Omental fat pad (tissue), 4 donors: ENCODE data around the gene RGS14. TPM values are rescaled to one million over a fixed set of nuclear protein-coding genes. Genes with fewer than 3 reads are reported as not detected.
"Not testable (repeated sequence)": the region's sequence is repeated elsewhere in the genome, so short reads cannot be mapped to it uniquely, and the experiment has no call there.

Experiments used
- ATAC-seq: fragments of 150-250 bp; one replicate; pipeline ENCODE4 v1.9.1; 2016; ENCODE audit warnings: mild to moderate bottlenecking, moderate library complexity; ENCODE audit not compliant: low FRiP score
- DNase-seq: peaks from one replicate; pipeline ENCODE4 v3.0.0-alpha.2; 2019; ENCODE audit warnings: low spot score
- CTCF ChIP-seq, 3 donors: fragments of 450-650 bp; IDR thresholded peaks; one replicate each; pipeline ENCODE4 v1.5.1; 2016 to 2017; ENCODE audit warnings: antibody characterized with exemption in 3 of 3, mild to moderate bottlenecking in 3 of 3, moderate library complexity in 2 of 3
- total RNA-seq, 4 donors: library from RNA; depleted of rRNA; stranded (reverse); fragments of >200 nt; gene quantifications; one replicate each; pipeline ENCODE4 v1.1.0, GENCODE V29; 2016

The RGS14 gene
- total RNA-seq, 4 donors from 2014 or later: 7.1 to 25.1 (median 8.2) TPM

GRCh38 chr5:177371120-177372033, 13.7 kb downstream of the RGS14 start:
- no peak for TF ChIP-seq CTCF (IDR thresholded peaks at IDR 0.05)
- no peak for ATAC-seq
- DNase-seq: no peak

GRCh38 chr5:177372034-177372896, 14.5 kb downstream of the RGS14 start:
- DNase-seq (no peak), ATAC-seq (no peak)
- TF ChIP-seq CTCF (IDR thresholded peaks at IDR 0.05): no peak

GRCh38 chr5:177372910-177373309, 15.2 kb downstream of the RGS14 start:
- ATAC-seq (no peak), DNase-seq (no peak)
- TF ChIP-seq CTCF (IDR thresholded peaks at IDR 0.05): no peak

GRCh38 chr5:177373806-177374205, 16.1 kb downstream of the RGS14 start:
- no peak for DNase-seq
- ATAC-seq: no peak
- no peak for TF ChIP-seq CTCF (IDR thresholded peaks at IDR 0.05)

GRCh38 chr5:177374211-177374610, 16.5 kb downstream of the RGS14 start:
- no peak for ATAC-seq
- no peak for TF ChIP-seq CTCF (IDR thresholded peaks at IDR 0.05)

GRCh38 chr5:177375516-177375915, 17.8 kb downstream of the RGS14 start:
- not testable (repeated sequence) for ATAC-seq, DNase-seq

More at GRCh38 chr5:177374211-177374610, 16.5 kb downstream of the RGS14 start:
- no peak for DNase-seq

- DNase-seq: no peak
- no peak for ATAC-seq
- TF ChIP-seq CTCF (IDR thresholded peaks at IDR 0.05): no peak
Measured at GRCh38 chr5:177376107-177376506, 18.4 kb downstream of the RGS14 start.
